ENCODE data around the gene CDKL4. TPM values are rescaled to one million over a fixed set of nuclear protein-coding genes. Genes with fewer than 3 reads are reported as not detected.

Gene CDKL4
- total RNA-seq = 0.16 and 0.19 TPM in 2 replicates

GRCh38 chr2:39243469-39244123 is at the start of gene CDKL4:
CDKL4 (minus strand) TSS chr2:39243970.

Other genes starting within 250 kb of the CDKL4 start
- gene SOS1, start 122.9 kb downstream of the CDKL4 start, total RNA-seq = 11.5 and 34.2 TPM in 2 replicates
- gene MAP4K3, start 193.3 kb upstream of the CDKL4 start, total RNA-seq = 16.4 and 28.9 TPM in 2 replicates